Gastrocnemius medialis (tissue), 4 donors: ENCODE measurements around the gene GLIPR1. TPM values are rescaled to one million over a fixed set of nuclear protein-coding genes. Genes with fewer than 3 reads are reported as not detected.

Experiments
- ATAC-seq, 2 donors: fragments of 150-250 bp; one replicate each; pipeline ENCODE4 v1.9.1; 2016
- DNase-seq, 2 donors: peaks; one replicate each; pipeline ENCODE4 v3.0.0-alpha.2; 2019
- H3K27ac ChIP-seq, 4 donors: fragments of 200-600 bp; sonication (generic); 1 replicate in 1 of 4; 2 replicates in 3 of 4; pipeline ENCODE4 v1.5.1; 2016 to 2018; ENCODE audit warnings: mild to moderate bottlenecking in 2 of 4, moderate library complexity in 1 of 4
- H3K27me3 ChIP-seq, 3 donors: fragments of 200-600 bp; sonication (generic) in 2 of 3; 1 replicate in 1 of 3; 2 replicates in 2 of 3; pipeline versions ENCODE4 v1.5.1 to v1.6.0; 2016 to 2019; ENCODE audit warnings: mild to moderate bottlenecking in 1 of 3, moderate library complexity in 1 of 3
- H3K36me3 ChIP-seq, 2 donors: fragments of 200-600 bp; sonication (generic) in 1 of 2; one replicate each; pipeline ENCODE4 v1.5.1; 2017 to 2018
- H3K4me1 ChIP-seq, 2 donors: fragments of 200-600 bp; sonication (generic) in 1 of 2; one replicate each; pipeline ENCODE4 v1.5.1; 2016 to 2017; ENCODE audit warnings: mild to moderate bottlenecking in 2 of 2
- H3K4me3 ChIP-seq, 4 donors: fragments of 200-600 bp; sonication (generic) in 3 of 4; 1 replicate in 1 of 4; 2 replicates in 3 of 4; pipeline ENCODE4 v1.5.1; 2016 to 2019; ENCODE audit warnings: mild to moderate bottlenecking in 2 of 4
- H3K9me3 ChIP-seq, 3 donors: fragments of 200-600 bp; sonication (generic) in 2 of 3; 1 replicate in 1 of 3; 2 replicates in 2 of 3; pipeline ENCODE4 v1.5.1; 2016 to 2019
- CTCF ChIP-seq, 5 experiments: fragments of 450-650 bp in 3 of 5; fragments of 200-600 bp in 2 of 5; sonication (generic) in 2 of 5; IDR thresholded peaks in 4 of 5; conservative IDR thresholded peaks in 1 of 5; 1 replicate in 4 of 5; 2 replicates in 1 of 5; pipeline ENCODE4 v1.5.1; 2016 to 2019; ENCODE audit warnings: antibody characterized with exemption in 5 of 5, mild to moderate bottlenecking in 3 of 5, moderate library complexity in 3 of 5
- POLR2A ChIP-seq, 2 donors: fragments of 450-650 bp; IDR thresholded peaks; one replicate each; pipeline ENCODE4 v1.6.1; 2017; ENCODE audit warnings: antibody characterized with exemption in 2 of 2, mild to moderate bottlenecking in 2 of 2, moderate library complexity in 2 of 2
- in situ Hi-C, 4 donors: fragments of 200-750 bp; cut with MboI; loops; one replicate each; pipeline versions ENCODE4 v1.15.0 to v1.8.0; 2017; ENCODE audit warnings: low sequenced_read_pairs in 4 of 4
- intact Hi-C: fragments of 100-400 bp; cut with DNase I; formaldehyde crosslinking; loops from one replicate; pipeline ENCODE4 v1.15.1; 2023; ENCODE audit warnings: low total_unique reads
- total RNA-seq, 4 donors: library from RNA; depleted of rRNA; stranded (reverse); fragments of >200 nt; gene quantifications; one replicate each; pipeline versions ENCODE4 v1.1.0 to v1.2.3, GENCODE V29; 2016

Gene GLIPR1
- total RNA-seq, 4 donors from 2014 or later, result 1.1 to 5.6 (median 2.8) TPM

DNA sequence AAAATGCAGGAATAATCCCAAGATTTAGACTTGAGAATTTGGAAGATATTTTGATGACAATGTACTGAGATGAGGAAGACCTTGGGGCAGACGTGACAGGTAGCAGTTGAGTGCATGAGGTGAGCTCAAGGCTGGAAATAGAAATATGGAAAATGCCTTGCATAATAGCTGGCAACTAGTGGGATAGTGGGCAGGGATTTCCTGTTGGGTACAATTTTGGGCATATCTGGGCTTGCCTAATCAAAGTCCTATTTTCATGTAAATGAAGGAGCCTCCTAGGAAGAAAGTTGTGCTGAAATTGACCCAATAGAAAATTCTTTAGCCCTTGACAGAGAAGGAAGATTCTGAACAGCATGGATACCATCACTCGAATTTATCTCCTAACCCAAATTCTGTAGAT lies 6.4 kb upstream of the GLIPR1 start:
- TF ChIP-seq CTCF (IDR thresholded peaks at IDR 0.05 in 4 of 5, conservative IDR thresholded peaks at IDR 0.05 in 1 of 5) (no peak), POLR2A (IDR thresholded peaks at IDR 0.05) (no peak)
- no peaks in the 10 kb centered on the region for H3K36me3 ChIP-seq
- H3K9me3 ChIP-seq, result no peaks in the 10 kb centered on the region
- H3K27ac ChIP-seq, result no peak overlapping the region
- intact Hi-C loops, result no loop called here
- DNase-seq (no peak), ATAC-seq (no peak)
- H3K4me1 ChIP-seq, result no peaks in the 10 kb centered on the region
- in situ Hi-C loops, result no loop called here
- no peaks in the 10 kb centered on the region for H3K27me3 ChIP-seq
- no peak overlapping the region for H3K4me3 ChIP-seq

- no peak for TF ChIP-seq CTCF (IDR thresholded peaks at IDR 0.05 in 4 of 5, conservative IDR thresholded peaks at IDR 0.05 in 1 of 5)
- no peak for TF ChIP-seq POLR2A (IDR thresholded peaks at IDR 0.05)
- intact Hi-C loops, result no loop called here
- Histone ChIP-seq H3K4me3 (no peak overlapping the region), H3K9me3 (no peaks in the 10 kb centered on the region), H3K36me3 (no peaks in the 10 kb centered on the region), H3K27ac (no peak overlapping the region), H3K27me3 (no peaks in the 10 kb centered on the region), H3K4me1 (peaks cover 3 to 13% of the 10 kb centered on the region in 2 donors)
- no peak for ATAC-seq
- DNase-seq, result no peak
- in situ Hi-C loops, result no loop called here
Observed at GRCh38 chr12:75476071-75476470, 4.5 kb upstream of the GLIPR1 start.

- no peaks in the 10 kb centered on the region for H3K36me3 ChIP-seq
- intact Hi-C loops (no loop called here), in situ Hi-C loops (no loop called here)
- DNase-seq, result no peak
- H3K27me3 ChIP-seq, result no peaks in the 10 kb centered on the region
- H3K4me3 ChIP-seq, result no peak overlapping the region
- no peaks in the 10 kb centered on the region for H3K9me3 ChIP-seq
- peaks cover 3 to 13% of the 10 kb centered on the region in 2 donors for H3K4me1 ChIP-seq
- H3K27ac ChIP-seq, result no peak overlapping the region
- no peak for ATAC-seq
- no peak for TF ChIP-seq CTCF (IDR thresholded peaks at IDR 0.05 in 4 of 5, conservative IDR thresholded peaks at IDR 0.05 in 1 of 5)
- TF ChIP-seq POLR2A (IDR thresholded peaks at IDR 0.05), result no peak
Observed at GRCh38 chr12:75477137-75477536, 3.4 kb upstream of the GLIPR1 start.

DNA sequence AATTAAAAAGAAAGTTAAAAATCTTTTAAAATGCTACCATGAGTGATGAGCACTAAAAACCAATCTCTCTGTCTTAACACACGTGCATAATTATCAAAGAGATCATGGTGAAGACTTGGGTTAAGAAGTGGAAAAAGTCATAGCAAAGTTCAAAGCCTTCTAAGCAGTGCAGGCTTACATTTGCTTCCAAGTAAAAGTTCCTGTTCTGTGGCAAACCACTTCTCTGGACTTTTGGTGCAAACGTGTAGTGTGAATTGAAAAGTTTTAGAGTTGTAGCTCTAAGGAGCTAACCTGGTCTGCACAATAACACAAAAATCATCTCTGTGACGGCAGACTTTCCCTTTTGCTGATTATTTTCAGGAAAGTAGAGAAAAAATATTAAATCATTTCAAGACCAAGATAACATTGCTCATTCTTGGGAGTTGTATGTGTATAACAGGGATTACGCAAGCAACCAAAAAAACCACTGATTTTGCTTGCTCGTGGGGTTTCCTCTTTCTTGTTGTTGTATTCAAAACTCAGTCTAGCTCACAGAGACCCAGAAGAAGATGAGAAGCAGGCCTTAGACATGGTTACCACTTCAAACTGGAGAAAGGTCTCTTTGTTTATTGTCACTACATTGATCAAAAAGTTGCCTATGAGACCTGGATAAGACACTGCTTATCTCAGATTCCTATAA lies 2.3 kb upstream of the GLIPR1 start:
- DNase-seq (no peak), ATAC-seq (no peak)
- Histone ChIP-seq H3K9me3 (no peaks in the 10 kb centered on the region), H3K4me1 (peaks cover 3 to 13% of the 10 kb centered on the region in 2 donors), H3K4me3 (no peak overlapping the region), H3K27me3 (no peaks in the 10 kb centered on the region), H3K27ac (no peak overlapping the region), H3K36me3 (no peaks in the 10 kb centered on the region)
- in situ Hi-C loops, result no loop called here
- intact Hi-C loops, result no loop called here
- no peak for TF ChIP-seq CTCF (IDR thresholded peaks at IDR 0.05 in 4 of 5, conservative IDR thresholded peaks at IDR 0.05 in 1 of 5)
- no peak for TF ChIP-seq POLR2A (IDR thresholded peaks at IDR 0.05)
